ENCODE measurements around the gene PHACTR1. TPM values are rescaled to one million over a fixed set of nuclear protein-coding genes. Genes with fewer than 3 reads are reported as not detected.
A peak's percentile ranks its signal among the peaks of the same experiment; 100 is the strongest.

Gene PHACTR1
- total and polyA plus RNA-seq, 3 donors from 2014 or later, result 5.1 to 7.6 (median 6.5) TPM

- Histone ChIP-seq H3K9me3 (no peaks in the 10 kb centered on the region), H3K27ac (no peak overlapping the region), H3K27me3 (no peaks in the 10 kb centered on the region), H3K4me3 (no peak overlapping the region), H3K36me3 (ENCODE audit: low read depth, missing control alignments) (no peaks in the 10 kb centered on the region), H3K4me1 (no peaks in the 10 kb centered on the region)
- DNase-seq, result no peak
- 6 to 13% methylated on average over 4 of the region's 4 CpGs for WGBS, 2 donors
- intact Hi-C loops (cut with DNase I; ENCODE audit: low total_unique reads), result no loop called here
- TF ChIP-seq, protein P1, sequence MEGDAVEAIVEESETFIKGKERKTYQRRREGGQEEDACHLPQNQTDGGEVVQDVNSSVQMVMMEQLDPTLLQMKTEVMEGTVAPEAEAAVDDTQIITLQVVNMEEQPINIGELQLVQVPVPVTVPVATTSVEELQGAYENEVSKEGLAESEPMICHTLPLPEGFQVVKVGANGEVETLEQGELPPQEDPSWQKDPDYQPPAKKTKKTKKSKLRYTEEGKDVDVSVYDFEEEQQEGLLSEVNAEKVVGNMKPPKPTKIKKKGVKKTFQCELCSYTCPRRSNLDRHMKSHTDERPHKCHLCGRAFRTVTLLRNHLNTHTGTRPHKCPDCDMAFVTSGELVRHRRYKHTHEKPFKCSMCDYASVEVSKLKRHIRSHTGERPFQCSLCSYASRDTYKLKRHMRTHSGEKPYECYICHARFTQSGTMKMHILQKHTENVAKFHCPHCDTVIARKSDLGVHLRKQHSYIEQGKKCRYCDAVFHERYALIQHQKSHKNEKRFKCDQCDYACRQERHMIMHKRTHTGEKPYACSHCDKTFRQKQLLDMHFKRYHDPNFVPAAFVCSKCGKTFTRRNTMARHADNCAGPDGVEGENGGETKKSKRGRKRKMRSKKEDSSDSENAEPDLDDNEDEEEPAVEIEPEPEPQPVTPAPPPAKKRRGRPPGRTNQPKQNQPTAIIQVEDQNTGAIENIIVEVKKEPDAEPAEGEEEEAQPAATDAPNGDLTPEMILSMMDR (IDR thresholded peaks at IDR 0.05), result no peak
- no peak for TF ChIP-seq POLR2A (IDR thresholded peaks at IDR 0.05)
These were observed 33.8 kb downstream of the PHACTR1 start for GRCh38 chr6:12750416-12750815.

GRCh38 chr6:12751694-12752325, 35.2 kb downstream of the PHACTR1 start:
- Histone ChIP-seq H3K27me3 (no peaks in the 10 kb centered on the region), H3K27ac (no peak overlapping the region), H3K4me3 (no peak overlapping the region), H3K4me1 (no peaks in the 10 kb centered on the region), H3K36me3 (ENCODE audit: low read depth, missing control alignments) (no peaks in the 10 kb centered on the region), H3K9me3 (no peaks in the 10 kb centered on the region)
- intact Hi-C loops (cut with DNase I; ENCODE audit: low total_unique reads), result no loop called here
- TF ChIP-seq, protein P1 (IDR thresholded peaks at IDR 0.05), result no peak
- TF ChIP-seq POLR2A (IDR thresholded peaks at IDR 0.05), result no peak
- peak; percentile 88 for DNase-seq
- WGBS, 2 donors, result 18 to 25% methylated on average over 10 of the region's 10 CpGs

GRCh38 chr6:12753036-12753435, 36.5 kb downstream of the PHACTR1 start:
- Histone ChIP-seq H3K9me3 (no peaks in the 10 kb centered on the region), H3K4me3 (no peak overlapping the region), H3K27me3 (no peaks in the 10 kb centered on the region), H3K4me1 (no peaks in the 10 kb centered on the region), H3K27ac (no peak overlapping the region), H3K36me3 (ENCODE audit: low read depth, missing control alignments) (no peaks in the 10 kb centered on the region)
- TF ChIP-seq, protein P1 (IDR thresholded peaks at IDR 0.05), result no peak
- no peak for TF ChIP-seq POLR2A (IDR thresholded peaks at IDR 0.05)
- 80 to 81% methylated on average over 2 of the region's 2 CpGs for WGBS, 2 donors
- DNase-seq, result no peak
- intact Hi-C loops (cut with DNase I; ENCODE audit: low total_unique reads), result no loop called here

DNA sequence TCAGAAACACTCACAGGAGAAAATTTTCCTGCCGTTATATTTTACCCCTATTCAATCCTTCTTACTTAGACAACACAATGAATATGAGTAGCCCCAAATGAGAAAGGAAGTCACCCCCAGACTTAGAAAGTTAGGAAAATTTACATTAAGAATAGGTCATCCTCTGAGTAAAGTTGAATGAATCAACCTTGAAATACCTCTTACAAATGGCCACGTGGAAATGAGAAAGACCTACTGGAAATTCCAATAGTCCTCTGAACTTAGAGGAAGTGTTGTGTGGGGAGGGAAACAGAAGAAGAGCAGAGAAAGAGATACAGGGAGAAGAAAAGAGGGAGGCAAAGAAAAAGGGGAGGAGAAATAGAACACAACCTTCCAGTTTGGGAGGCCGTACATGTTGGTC, 43.7 kb downstream of the PHACTR1 start:
- Histone ChIP-seq H3K27me3 (no peaks in the 10 kb centered on the region), H3K4me3 (no peak overlapping the region), H3K9me3 (no peaks in the 10 kb centered on the region), H3K27ac (no peak overlapping the region), H3K4me1 (no peaks in the 10 kb centered on the region), H3K36me3 (ENCODE audit: low read depth, missing control alignments) (no peaks in the 10 kb centered on the region)
- DNase-seq, result no peak
- no peak for TF ChIP-seq POLR2A (IDR thresholded peaks at IDR 0.05)
- TF ChIP-seq, protein P1 (IDR thresholded peaks at IDR 0.05), result no peak
- WGBS, 2 donors, result 82 to 87% methylated on average over 3 of the region's 3 CpGs
- intact Hi-C loops (cut with DNase I; ENCODE audit: low total_unique reads), result no loop called here

DNA sequence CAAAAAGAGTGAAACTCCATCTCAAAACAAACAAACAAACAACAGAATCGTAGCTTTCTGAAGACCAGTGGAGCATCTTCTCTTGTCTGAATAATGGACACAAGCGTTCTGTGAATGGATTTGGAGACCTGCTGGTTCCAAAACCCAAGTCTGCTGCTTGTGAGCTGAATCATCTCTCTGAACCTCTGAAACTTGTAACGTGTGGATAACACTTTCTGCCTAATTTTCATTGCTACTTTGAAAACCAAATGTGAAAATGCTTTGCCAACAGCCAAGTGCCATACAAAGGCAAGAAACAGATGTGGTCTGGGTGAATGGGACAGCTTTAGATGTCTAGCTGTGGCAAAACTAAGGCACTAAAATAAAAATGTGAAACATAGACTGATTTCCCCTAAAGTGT, 44.3 kb downstream of the PHACTR1 start:
- 84 to 85% methylated on average over 3 of the region's 3 CpGs for WGBS, 2 donors
- no peaks in the 10 kb centered on the region for H3K4me1 ChIP-seq
- no peak for TF ChIP-seq POLR2A (IDR thresholded peaks at IDR 0.05)
- TF ChIP-seq, protein P1 (IDR thresholded peaks at IDR 0.05), result no peak
- H3K27ac ChIP-seq, result no peak overlapping the region
- H3K4me3 ChIP-seq, result no peak overlapping the region
- H3K9me3 ChIP-seq, result no peaks in the 10 kb centered on the region
- intact Hi-C loops (cut with DNase I; ENCODE audit: low total_unique reads), result no loop called here
- H3K36me3 ChIP-seq (ENCODE audit: low read depth, missing control alignments), result no peaks in the 10 kb centered on the region
- no peak for DNase-seq
- H3K27me3 ChIP-seq, result no peaks in the 10 kb centered on the region

Measured in testis (tissue), 3 donors.